ENCODE measurements around the gene TRIM2.

DNA sequence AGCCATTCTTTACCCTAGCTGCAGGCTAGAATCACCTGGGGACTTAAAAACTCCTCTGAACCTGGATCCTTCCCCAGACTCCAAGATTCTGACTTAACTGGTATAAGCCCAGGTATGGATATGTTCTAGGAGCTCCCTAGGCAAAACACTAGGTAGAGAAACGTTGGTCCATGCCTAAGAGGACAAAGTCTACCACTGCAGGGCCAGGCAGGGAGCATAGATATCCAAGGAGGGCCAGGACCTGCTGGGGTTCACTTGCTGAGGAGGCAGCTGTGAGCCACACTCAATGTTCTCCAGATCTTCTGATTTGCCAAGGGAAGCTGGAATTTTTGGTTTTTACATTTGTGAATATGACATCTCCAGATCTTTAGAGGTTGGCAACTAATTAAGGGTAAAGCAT, 48.6 kb upstream of the TRIM2 start:
- no peak for TF ChIP-seq CTCF (IDR thresholded peaks at IDR 0.05; ENCODE audit: insufficient read depth, low read length)
- TF ChIP-seq POLR2AphosphoS5 (IDR thresholded peaks at IDR 0.05; ENCODE audit: low read depth): no peak
- no peak for TF ChIP-seq GABPA (IDR thresholded peaks at IDR 0.05; ENCODE audit: low read depth)
- no peak for TF ChIP-seq SPI1 (IDR thresholded peaks at IDR 0.05; ENCODE audit: borderline replicate concordance, low read depth)

All from HL-60 (cell line).